HG02610 (cell line): Measurements from ENCODE around the gene CD93.

Experiments
- ATAC-seq: cut with Tn5 transposase; IDR thresholded peaks from one replicate; pipeline ENCODE4 v1.9.1; 2021; ENCODE audit warnings: mild to moderate bottlenecking, moderate library complexity; ENCODE audit not compliant: unreplicated experiment

The CD93 gene

DNA sequence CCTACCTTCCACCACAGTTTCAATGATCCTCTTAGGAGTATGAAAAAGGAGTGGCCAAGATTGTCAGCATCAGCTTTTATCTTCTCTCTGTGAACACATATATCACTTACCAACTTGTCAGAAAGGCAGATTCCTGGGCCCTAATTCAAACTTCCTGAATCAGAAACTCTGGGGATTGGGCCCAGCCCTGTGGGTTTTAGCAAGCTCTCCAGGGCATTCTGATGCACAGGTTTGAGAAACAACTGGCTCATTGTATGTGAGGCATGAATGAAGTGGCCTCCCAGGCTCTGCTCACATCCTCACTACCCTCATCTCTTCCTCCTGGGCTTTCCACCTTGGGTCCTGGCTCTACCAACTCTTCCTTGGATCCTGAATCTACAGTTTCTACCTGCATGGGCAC is 23.5 kb downstream of the CD93 start:
- no peak for ATAC-seq

DNA sequence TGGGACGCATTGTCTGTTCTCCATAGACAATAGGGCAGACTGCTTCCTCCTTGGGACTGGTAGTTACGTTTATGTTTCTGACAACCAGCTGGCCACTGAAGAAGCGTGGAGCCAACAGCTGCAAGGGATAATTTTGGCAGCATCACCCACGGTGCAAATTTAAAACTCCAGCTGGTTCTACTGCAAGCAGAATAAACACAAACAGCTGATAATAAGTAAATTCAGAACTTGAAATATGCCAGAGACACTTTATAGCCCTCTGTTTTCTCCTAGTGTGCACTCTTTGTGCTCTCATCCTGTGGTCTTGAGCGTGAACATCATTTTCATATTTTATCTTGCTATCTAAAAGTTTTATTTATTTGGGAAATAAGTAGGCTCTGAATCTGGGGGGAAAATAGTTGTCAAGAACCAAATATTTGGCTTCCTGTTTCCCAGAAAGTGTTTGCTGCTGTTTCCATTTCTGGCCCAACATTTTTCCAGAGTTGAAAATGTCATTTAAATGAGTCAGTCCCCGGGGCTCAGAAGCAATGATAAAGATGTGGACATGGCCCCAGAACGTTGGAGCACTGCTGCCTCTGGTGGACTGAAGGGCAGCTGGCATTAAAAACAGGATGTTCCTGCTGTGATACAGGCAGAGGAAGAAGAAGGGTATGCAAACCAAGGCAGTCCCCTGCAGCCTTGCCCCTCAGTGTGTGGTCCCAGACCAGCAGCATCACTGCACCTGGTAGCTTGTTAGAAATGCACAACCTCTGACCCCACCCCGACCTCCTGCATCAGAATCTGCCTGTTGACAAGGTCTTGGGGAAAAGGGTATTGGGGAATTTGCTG is 24.2 kb downstream of the CD93 start:
- no peak for ATAC-seq

DNA sequence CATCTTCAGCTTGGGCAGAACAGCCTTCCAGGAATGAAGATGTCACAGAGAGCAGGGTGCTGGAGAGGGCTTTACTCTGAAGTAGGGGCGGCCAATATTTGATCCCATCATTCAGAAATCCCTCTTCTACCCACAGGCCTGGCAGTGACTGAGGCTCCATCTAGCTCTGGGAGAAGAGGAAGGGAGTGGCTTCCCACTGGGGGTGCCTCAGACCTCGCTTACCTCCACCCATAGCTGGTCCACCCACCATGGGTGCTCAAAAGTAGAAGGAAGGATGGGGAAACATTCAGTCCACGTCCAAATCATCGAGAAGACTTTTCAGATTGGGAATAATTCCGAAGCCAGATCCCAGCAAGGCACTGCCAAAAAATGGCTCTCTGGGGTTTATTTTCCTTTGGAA is 24.9 kb downstream of the CD93 start:
- ATAC-seq = no peak

DNA sequence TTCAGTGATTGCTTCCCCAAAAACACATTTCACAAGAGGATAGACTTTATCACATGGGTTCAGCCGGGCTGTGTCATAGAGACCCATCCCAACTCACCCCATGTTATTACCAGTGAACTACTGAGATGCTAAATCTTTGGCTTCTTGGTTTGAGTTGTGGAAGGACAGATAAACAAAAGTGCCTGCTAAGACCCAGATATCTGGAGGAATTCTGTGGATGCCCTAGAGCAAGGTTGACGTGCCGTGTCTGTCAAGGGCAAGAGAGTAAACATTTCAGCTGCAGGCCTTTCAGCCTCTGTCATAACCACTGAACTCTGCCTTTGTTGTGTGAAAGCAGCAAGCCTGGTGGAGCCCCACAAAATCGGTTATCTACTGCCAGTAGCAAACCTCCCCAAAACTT is 25.5 kb downstream of the CD93 start:
- no peak for ATAC-seq

DNA sequence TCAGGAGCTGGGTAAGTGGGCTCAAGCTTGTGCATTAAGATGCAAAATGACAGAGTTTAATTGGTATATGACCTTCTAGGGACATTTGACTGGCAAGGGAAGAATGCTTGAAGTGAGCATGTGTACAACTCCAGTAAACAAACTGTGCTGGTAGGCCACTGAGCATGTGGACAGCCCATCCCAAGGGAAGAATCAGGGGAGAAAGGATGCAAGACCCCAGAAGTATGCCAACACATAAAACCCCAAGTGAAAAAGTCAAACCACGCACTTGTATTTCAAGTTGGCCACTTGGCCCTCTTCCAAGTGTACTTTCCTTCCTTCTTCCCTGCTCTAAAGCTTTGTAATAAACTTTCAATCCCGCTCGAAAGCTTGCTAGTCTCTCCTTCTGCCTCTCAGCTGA is 26.3 kb downstream of the CD93 start:
- ATAC-seq = no peak

DNA sequence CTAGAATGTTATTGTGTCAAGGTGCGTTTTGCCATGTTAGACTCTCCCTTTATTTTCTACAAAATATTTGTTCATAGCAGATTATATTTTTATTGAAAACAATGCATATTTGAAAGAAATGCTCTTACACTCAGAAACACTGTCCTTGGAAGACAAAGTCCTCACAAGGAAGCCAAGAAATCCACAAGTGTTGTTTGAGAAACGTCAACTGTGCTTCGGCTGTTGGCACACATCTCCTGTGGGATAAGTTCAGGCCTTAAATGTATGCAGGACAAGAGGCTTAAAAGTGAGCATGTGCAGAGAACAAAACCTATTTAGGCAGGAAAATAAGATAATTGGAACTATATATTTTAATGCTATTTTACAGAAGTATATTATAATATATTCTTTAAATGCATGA is 27.1 kb downstream of the CD93 start:
- no peak for ATAC-seq

DNA sequence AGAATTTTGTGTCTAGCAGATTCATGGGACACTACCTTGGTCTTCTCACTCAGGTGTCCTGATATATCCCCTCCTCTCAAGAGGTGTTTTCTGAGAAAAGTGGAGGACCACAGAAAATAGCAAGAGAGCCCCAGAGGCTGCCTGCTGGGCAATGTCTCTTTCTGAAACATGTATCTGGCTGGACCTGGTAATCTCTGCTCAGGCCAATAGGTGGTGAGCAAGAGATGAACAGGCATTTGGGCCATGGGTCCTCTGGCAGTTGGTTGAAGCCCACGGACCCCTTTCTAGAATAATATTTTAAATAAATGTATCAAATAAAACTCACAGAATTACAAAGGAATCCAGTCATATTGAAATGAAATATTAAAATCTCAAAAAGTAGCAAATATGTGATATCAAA is 27.9 kb downstream of the CD93 start:
- no peak for ATAC-seq

DNA sequence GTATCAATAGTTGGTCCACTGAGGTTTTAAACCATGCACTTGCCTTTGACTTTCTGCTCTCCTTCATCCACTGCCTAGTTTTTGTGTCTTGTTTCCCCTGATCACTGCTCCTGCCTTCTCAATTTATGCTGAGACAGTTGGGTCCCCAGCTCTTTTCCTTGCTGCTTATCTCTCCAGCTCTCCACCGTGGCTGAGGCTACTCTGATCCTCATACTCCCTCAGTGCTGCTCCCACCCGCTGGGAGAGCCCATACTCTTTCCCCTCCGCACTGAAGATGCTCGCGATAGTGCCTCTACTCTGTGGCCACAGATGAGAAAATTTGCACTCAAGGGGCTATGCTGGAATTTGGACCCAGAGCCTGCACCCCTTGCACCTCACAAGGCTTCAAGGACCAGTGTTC is 33.2 kb downstream of the CD93 start:
- no peak for ATAC-seq

DNA sequence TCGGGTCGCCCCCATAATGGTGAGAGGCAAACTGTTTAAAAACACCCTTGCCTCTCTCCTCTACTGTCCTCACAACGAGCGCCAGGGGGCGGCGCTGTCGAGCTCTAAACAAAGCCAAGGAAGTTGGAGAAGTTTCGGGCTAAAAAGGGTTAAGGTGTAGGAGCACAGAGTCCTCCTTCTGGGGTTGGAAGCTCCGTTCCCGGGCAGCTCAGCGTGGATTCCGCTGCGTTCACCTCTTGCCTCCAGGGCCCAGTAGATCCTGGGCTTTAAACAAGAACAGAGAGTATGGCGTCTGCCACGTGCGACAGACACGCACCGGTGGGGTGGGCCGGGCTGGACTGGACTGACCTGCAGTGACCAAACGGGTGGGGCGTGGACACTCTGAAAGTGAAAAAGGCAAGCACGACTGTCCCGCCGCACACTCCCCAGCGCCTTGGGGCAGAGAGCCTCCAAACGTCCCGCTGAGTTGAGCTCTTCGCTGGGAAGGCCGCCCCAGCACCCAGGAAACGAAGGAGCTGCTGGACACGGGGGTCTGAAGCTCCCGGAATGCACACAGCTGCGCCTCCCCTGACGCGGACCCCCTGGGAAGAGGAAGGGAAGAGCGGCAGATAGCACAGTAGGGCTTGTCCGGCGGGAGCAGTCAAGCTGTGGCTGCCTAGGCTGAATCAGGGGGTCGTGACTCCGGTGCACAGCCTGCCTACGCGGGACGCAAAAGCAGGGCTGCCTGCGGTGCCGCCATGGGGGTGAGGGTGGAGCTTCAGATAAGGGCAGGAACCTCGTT is 35.1 kb downstream of the CD93 start:
- ATAC-seq = no peak

DNA sequence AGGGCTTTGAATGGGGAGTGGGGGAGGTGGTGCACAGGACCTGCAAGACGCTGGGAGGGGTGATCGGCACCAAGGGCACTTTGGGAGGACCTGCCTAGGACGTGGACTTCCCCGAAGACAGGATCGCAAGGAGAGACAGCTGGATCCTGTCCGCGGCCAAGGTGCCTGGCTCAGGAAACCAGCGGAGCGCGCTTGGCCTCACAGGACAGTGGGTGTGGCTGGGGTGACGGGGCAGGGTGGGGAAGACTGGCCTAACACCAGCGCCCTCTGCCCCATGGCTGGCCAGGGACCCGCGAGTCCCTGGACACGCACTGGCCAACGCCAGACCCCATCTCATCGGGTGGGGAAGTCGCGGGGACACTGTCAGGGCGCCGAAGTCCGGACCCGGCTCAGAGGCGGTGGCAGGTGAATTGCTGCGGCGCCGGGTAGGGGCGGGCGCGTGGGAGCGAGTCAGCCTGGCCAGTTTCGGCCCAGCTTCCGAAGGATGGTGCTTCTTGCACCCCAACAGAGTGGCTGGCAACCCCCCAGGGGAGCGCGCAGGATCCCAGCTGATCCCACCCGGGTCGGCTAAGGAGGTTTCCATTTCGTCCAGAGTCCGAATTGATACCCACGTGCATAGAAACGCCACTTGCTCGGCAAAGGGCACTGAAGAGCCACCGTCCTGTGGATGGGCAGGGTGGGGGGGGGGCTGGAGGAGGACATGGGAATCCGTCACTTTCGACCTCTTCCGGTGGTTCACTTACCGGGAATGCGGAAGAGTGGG is 35.9 kb downstream of the CD93 start:
- ATAC-seq = no peak

DNA sequence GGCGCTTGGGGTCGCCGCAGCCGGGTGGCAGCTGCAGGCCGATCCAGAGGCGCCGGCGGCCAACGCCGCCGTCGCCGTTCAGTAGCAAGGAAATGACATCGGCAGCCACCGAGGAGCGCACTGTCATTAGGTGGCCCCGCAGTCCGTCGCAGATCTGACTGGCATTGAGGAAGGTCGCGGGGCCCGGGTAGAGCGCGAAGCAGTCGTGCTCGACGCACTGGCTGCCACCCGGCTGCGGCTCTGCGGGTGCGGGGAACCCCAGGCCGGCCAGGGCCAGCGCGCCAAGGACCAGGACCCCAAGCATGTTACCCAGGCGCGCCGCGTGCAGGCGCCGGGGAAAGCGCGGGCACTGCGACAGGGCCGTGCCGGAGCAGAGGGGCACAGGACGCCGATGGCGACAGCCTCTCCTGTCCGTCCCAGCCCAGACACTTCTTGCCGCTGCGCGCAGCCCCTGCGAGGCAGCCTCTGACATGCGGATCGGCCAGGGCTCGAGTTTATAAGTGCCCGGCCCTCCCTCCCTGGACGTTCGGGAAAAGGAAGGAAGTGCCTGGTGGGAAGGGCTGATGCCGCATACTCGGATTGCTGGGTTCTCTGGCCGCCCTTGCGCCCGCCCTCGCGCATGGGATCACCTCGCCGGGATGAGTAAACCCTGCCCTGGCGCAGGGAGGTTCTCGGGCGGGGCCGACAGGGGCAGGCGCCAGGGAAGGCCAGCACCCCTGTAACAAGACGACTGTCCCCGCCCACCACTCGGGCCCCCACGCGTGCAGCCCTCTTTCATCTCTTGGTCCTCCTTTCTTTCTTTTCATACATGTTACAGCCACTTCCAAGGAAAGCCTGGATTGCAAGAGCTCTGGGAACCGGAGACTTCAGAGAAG is 36.7 kb downstream of the CD93 start, which contains the start of gene THBD:
TSS of gene THBD (minus strand) at position 472 of the 875 bp plus-strand sequence. CDS start at position 304, 168 bp downstream.
- ATAC-seq = no peak

DNA sequence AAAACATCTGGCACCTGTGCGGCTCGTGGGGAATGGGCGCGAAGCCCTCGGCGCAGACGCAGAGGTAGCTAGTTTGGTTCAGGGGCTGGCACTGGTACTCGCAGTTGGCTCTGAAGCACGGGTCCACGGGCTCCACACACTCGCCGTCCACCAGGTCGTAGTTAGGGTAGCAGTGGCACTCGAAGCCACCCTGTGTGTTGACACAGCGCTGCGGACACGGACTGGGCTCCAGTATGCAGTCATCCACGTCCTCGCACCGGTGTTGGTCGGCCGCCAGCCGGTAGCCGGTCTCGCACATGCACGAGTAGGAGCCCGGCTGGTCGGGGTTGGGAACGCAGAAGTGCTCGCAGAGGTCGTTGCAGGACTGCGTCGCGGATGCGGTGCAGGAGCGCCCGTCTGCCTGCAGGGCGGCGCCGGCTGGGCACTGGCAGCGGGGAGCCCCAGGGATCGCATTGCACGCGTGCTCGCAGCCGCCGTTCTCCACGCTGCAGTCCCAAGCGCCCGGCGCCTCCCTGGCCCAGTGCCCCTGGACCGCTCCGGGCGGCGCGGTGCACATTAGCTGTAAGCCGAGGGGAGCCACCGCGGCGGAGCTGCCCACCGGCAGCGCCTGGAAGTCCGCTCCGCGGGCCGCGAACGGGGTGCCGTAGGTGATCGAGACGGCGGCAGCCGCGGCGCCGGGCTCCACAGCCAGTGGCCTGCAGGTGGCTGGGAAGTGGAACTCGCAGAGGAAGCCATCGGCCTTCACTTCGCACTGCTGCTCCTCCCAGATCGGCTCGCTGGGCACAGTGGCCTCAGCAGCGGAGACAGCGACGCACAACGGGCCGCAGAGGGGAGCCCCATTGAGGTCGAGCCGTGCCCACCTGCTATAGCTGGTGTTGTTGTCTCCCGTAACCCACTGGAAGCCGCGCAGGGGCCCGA is 37.6 kb downstream of the CD93 start:
- no peak for ATAC-seq

DNA sequence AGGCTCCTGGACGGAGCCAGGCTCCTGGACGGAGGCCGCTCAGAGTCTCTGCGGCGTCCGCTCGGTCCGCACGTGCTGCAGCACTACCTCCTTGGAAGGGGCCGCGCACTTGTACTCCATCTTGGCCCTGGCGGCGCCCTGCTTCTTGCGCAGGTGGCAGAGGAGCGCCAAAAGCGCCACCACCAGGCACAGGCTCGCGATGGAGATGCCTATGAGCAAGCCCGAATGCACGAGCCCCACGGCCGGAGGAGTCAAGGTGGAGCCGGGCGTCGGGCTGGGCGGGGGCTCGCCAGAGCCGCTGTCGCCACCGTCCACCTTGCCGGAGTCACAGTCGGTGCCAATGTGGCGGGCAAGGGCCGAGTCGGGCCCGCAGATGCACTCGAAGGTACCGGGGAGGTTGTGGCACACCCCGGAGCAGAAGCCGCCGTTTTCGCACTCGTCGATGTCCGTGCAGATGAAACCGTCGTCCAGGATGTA is 38.3 kb downstream of the CD93 start:
- ATAC-seq = no peak

DNA sequence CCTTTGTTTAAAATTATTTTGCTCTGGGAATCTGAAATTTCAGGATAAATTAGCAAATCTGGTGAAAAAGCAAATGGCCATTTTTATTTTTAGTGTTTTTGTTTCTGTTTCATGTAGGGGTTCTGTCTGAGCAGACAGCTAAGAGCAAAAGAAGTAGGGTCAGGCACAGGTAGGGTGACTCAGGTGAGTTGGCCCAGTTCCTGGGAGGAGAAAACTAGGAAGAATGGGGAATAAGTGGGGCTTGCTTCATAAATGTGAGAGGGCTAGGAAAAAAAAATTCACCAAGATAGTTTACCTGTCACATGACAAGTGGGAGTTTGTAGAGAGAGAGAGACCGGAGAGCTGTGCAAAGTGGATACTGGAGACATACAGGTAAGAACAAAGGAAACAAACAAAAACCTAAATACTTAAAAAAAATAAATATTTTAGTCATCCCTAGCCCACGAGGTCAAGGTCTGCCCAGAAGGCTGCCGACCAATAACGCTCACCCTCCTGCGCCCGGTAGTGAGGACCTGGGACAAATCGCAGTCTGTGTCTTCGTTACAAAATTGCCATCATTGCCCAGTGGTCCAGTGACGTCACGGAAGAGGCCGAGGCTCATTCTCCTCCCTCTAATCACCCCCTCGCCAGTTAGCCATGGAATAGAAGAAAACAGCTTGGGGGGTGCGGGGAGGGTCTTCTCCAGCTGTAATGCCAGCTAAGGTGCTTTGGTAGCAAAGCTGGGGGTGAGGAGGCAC is 39.0 kb downstream of the CD93 start:
- no peak for ATAC-seq

DNA sequence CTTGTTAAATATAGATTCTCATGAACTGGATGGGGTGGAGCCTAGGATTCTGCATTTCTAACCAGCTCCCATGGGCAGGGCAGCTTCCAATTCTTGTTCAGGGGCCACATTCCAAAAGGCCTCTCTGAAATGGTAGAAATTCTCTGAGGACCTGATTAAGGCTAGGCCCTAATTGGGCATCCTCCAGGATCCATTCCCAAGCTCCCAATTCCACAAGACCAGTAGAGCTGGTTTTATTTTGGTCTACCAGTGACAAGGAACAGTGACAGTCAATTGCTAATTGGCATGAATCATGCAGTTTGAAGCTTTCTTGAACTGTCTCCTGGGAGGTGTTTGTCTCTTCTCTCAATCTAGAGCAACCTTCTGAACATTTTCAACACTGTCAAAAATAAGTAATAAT is 39.7 kb downstream of the CD93 start:
- no peak for ATAC-seq

DNA sequence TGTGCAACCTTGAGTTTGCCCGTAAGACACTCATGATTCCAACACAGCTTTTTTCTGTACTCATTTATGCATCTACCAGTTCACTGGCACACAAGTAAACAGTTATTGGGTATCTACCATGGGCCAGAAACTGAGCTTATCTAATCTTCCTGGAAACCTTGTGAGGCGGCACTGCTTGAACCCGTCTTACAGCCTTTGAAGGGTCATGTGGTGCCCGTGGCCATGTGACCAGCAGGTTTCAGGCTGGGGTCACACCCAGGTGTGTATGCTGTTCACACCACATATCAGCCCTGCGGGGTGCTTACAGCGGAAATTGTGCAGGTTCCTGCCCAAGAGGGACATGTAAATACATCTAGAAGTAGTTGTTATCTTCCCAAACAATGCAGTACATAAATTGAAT is 42.7 kb downstream of the CD93 start:
- ATAC-seq = no peak

DNA sequence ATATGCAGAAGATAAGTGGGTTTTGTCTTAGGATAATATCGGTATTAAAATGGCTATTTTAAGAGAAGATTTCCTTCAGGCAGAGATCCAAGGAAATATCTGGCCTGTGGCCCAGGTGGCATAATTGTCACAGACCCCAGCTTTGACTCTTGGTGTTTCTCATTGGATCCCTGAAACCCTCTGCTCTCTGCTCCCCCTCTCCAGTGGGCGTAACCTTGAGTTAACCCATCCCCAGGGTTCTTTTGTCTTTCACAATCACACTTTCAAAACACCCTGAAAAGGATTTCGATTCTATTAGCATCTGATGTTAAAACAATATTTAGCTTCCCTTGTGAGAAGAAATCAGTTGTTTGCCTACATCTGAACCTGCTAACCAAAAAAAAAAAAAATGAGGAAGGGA is 43.9 kb downstream of the CD93 start:
- no peak for ATAC-seq

DNA sequence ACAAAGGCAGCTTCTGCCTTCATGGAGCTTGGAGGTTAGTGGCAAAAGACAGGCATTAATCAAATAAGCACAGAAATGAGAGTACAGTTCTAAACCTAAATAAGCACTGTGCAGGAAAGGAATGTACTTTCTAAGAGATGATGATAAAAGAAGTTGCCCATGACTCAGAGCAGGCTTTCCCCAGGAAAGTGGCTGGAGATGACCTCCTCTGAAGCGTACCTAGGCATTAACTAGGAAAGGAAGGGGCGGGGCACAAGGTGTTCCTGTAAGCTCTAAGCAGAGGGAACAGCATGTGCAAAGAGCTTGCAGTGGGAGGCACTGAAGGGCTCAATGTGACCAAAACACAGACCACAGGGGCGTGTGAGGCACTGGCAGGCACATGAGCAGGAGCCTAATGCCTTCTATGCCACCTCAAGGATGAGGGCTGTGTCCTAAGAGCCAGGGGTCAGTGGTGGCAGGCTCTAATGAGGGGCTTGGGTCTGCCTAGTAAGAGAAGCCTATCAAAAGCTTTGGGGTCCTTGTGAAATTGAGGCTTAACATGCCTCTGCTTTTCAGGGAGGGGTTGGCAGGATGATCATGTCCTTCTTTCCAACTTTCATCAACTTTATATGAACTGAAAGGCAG is 46.1 kb downstream of the CD93 start:
- no peak for ATAC-seq
